ENCODE measurements around the gene GCM1. TPM values are rescaled to one million over a fixed set of nuclear protein-coding genes. Genes with fewer than 3 reads are reported as not detected.

The GCM1 gene
- total and polyA plus RNA-seq, 2 donors (not counting 1 experiment from before 2014, with no cell fraction given): 0.57 to 1.5 TPM

- intact Hi-C loops (cut with micrococcal nuclease): no loop called here
Measured at GRCh38 chr6:53119349-53119748, 29.3 kb downstream of the GCM1 start.

GRCh38 chr6:53115741-53116140 is 32.9 kb downstream of the GCM1 start:
- 75% methylated on average over 1 of the region's 2 CpGs for WGBS (ENCODE audit: insufficient coverage)
- Histone ChIP-seq H3K79me2 (ENCODE audit: control insufficient read depth, insufficient read depth, low read length) (no peaks in the 10 kb centered on the region), H4K20me1 (ENCODE audit: control insufficient read depth, insufficient read depth, low read length, poor library complexity, severe bottlenecking) (no peaks in the 10 kb centered on the region), H3K4me3 (ENCODE audit: control extremely low read depth in 1 of 5, extremely low read depth in 1 of 5, insufficient read depth in 1 of 5, low read depth in 2 of 5, low read length in 4 of 5) (no peak overlapping the region), H3K9me3 (ENCODE audit: control extremely low read depth in 1 of 3, control insufficient read depth in 2 of 3, insufficient read depth in 1 of 3, low read length in 2 of 3) (peaks cover 0 to 2% (median 1%) of the 10 kb centered on the region in 3 donors), H3K27ac (ENCODE audit: low read length in 2 of 2) (no peak overlapping the region), H3K4me1 (ENCODE audit: control insufficient read depth in 2 of 2, insufficient read depth in 2 of 2, low read length in 2 of 2) (no peaks in the 10 kb centered on the region), H3K9ac (ENCODE audit: low read length) (no peak overlapping the region), H3K4me2 (replicated peaks; ENCODE audit: low read depth, low read length, poor library complexity, severe bottlenecking) (no peak overlapping the region), H3K36me3 (replicated peaks in 1 of 2; ENCODE audit: control extremely low read depth in 1 of 2, control insufficient read depth in 1 of 2, extremely low read depth in 1 of 2, insufficient read depth in 2 of 2, low read length in 1 of 2) (no peaks in the 10 kb centered on the region), H3K27me3 (replicated peaks in 1 of 4; ENCODE audit: control extremely low read depth in 1 of 4, control insufficient read depth in 3 of 4, insufficient read depth in 4 of 4, low read length in 3 of 4) (no peaks in the 10 kb centered on the region), H2AFZ (ENCODE audit: insufficient read depth, low read depth, low read length, poor library complexity, severe bottlenecking) (no peak overlapping the region)
- no peak for DNase-seq
- TF ChIP-seq EZH2 (IDR thresholded peaks at IDR 0.05; ENCODE audit: borderline replicate concordance, insufficient read depth, low read depth, low read length, poor library complexity, severe bottlenecking): no peak
- Mint-ChIP-seq H3K4me1 (no peaks in the 10 kb centered on the region), H3K4me3 (no peak overlapping the region), H3K27ac (no peak overlapping the region), H3K27me3 (peaks cover 4% of the 10 kb centered on the region), H3K9me3 (ENCODE audit: insufficient read depth) (peaks cover 7% of the 10 kb centered on the region)
- ChIA-PET POLR2A (no interaction called here), CTCF (no interaction called here)
- intact Hi-C loops (cut with micrococcal nuclease): no loop called here
- ATAC-seq (ENCODE audit: low read depth): no peak

More at GRCh38 chr6:53119349-53119748, 29.3 kb downstream of the GCM1 start:
- TF ChIP-seq CTCF (IDR thresholded peaks at IDR 0.05) (no peak), EZH2 (IDR thresholded peaks at IDR 0.05; ENCODE audit: borderline replicate concordance, insufficient read depth, low read depth, low read length, poor library complexity, severe bottlenecking) (no peak)
- ATAC-seq (ENCODE audit: low read depth): no peak
- Histone ChIP-seq H3K9ac (ENCODE audit: low read length) (no peak overlapping the region), H3K4me3 (ENCODE audit: control extremely low read depth in 1 of 5, extremely low read depth in 1 of 5, insufficient read depth in 1 of 5, low read depth in 2 of 5, low read length in 4 of 5) (no peak overlapping the region), H3K27ac (ENCODE audit: low read length in 2 of 2) (no peak overlapping the region), H3K79me2 (ENCODE audit: control insufficient read depth, insufficient read depth, low read length) (no peaks in the 10 kb centered on the region), H3K4me1 (ENCODE audit: control insufficient read depth in 2 of 2, insufficient read depth in 2 of 2, low read length in 2 of 2) (no peaks in the 10 kb centered on the region), H3K9me3 (ENCODE audit: control extremely low read depth in 1 of 3, control insufficient read depth in 2 of 3, insufficient read depth in 1 of 3, low read length in 2 of 3) (peaks cover 0 to 2% (median 1%) of the 10 kb centered on the region in 3 donors), H3K4me2 (replicated peaks; ENCODE audit: low read depth, low read length, poor library complexity, severe bottlenecking) (no peak overlapping the region), H3K27me3 (replicated peaks in 1 of 4; ENCODE audit: control extremely low read depth in 1 of 4, control insufficient read depth in 3 of 4, insufficient read depth in 4 of 4, low read length in 3 of 4) (no peaks in the 10 kb centered on the region), H4K20me1 (ENCODE audit: control insufficient read depth, insufficient read depth, low read length, poor library complexity, severe bottlenecking) (no peaks in the 10 kb centered on the region), H3K36me3 (replicated peaks in 1 of 2; ENCODE audit: control extremely low read depth in 1 of 2, control insufficient read depth in 1 of 2, extremely low read depth in 1 of 2, insufficient read depth in 2 of 2, low read length in 1 of 2) (no peaks in the 10 kb centered on the region), H2AFZ (ENCODE audit: insufficient read depth, low read depth, low read length, poor library complexity, severe bottlenecking) (no peak overlapping the region)
- CTCF ChIA-PET: no interaction called here
- 100% methylated on average over 1 of the region's 1 CpG for WGBS (ENCODE audit: insufficient coverage)
- Mint-ChIP-seq H3K27me3 (peaks cover 4% of the 10 kb centered on the region), H3K9me3 (ENCODE audit: insufficient read depth) (peaks cover 7% of the 10 kb centered on the region), H3K4me3 (no peak overlapping the region), H3K27ac (no peak overlapping the region), H3K4me1 (no peaks in the 10 kb centered on the region)
- DNase-seq: no peak
- POLR2A ChIA-PET: no interaction called here
